Upper lobe of left lung (tissue), 6 donors: Measurements from ENCODE around the gene PAM. TPM values are rescaled to one million over a fixed set of nuclear protein-coding genes. Genes with fewer than 3 reads are reported as not detected.

Experiments used
- ATAC-seq, 2 donors: fragments of 200-7000 bp; cut with Tn5 transposase; one replicate each; pipeline ENCODE4 v1.9.1; 2022; ENCODE audit warnings: mild to moderate bottlenecking in 2 of 2, moderate library complexity in 2 of 2; ENCODE audit not compliant: low FRiP score in 2 of 2
- DNase-seq, 2 donors: peaks; one replicate each; pipeline ENCODE4 v3.0.0-alpha.2; 2019 to 2020
- H3K27ac ChIP-seq, 4 donors: fragments of 200-600 bp; sonication (generic); one replicate each; pipeline ENCODE4 v1.5.1; 2016 to 2019
- H3K27me3 ChIP-seq, 4 donors: fragments of 200-600 bp; sonication (generic); one replicate each; pipeline ENCODE4 v1.5.1; 2017 to 2019
- H3K36me3 ChIP-seq, 4 donors: fragments of 200-600 bp; sonication (generic); one replicate each; pipeline ENCODE4 v1.5.1; 2016 to 2019
- H3K4me1 ChIP-seq, 4 donors: fragments of 200-600 bp; sonication (generic); one replicate each; pipeline ENCODE4 v1.5.1; 2018 to 2019
- H3K4me3 ChIP-seq, 4 donors: fragments of 200-600 bp; sonication (generic); one replicate each; pipeline ENCODE4 v1.5.1; 2017 to 2019; ENCODE audit warnings: mild to moderate bottlenecking in 2 of 4, moderate library complexity in 1 of 4
- H3K9me3 ChIP-seq, 4 donors: fragments of 200-600 bp; sonication (generic); one replicate each; pipeline ENCODE4 v1.5.1; 2018 to 2019
- EP300 ChIP-seq, 4 donors: sonication (generic); formaldehyde crosslinking; IDR thresholded peaks; one replicate each; pipeline ENCODE4 v1.5.1; 2017; ENCODE audit warnings: antibody characterized with exemption in 4 of 4, control low read depth in 2 of 4
- POLR2A ChIP-seq, 4 donors: fragments of 450-650 bp; IDR thresholded peaks; one replicate each; pipeline ENCODE4 v1.5.1; 2016 to 2017; ENCODE audit warnings: antibody characterized with exemption in 4 of 4, mild to moderate bottlenecking in 2 of 4
- POLR2AphosphoS5 ChIP-seq, 2 donors: sonication (generic); formaldehyde crosslinking; IDR thresholded peaks; one replicate each; pipeline ENCODE4 v1.5.1; 2017; ENCODE audit warnings: antibody characterized with exemption in 2 of 2
- WGBS, 2 donors: methylation state at CpG; one replicate each; pipeline ENCODE4 v1.1.5; 2017 to 2018; 5-methylcytosine and 5-hydroxymethylcytosine counted together
- total RNA-seq, 6 donors: library from RNA; depleted of rRNA in 4 of 6; stranded (reverse); fragments of >200 nt in 4 of 6; gene quantifications; one replicate each; pipeline versions ENCODE4 v1.1.0 to v1.2.1, GENCODE V29; 2016 to 2021
- TF ChIP-seq, protein P1 (sequence below), 6 experiments: fragments of 450-650 bp in 4 of 6; fragments of 200-600 bp in 2 of 6; sonication (generic) in 2 of 6; IDR thresholded peaks; one replicate each; pipeline ENCODE4 v1.5.1; 2016 to 2019; ENCODE audit warnings: antibody characterized with exemption in 6 of 6
- donor health status: DM: no; HTN: no; CAD: no; lungs with moderate emphysema.
- donor health status: DM: no; HTN: yes; CAD: no; lungs with severe emphysema.

Gene PAM
- total RNA-seq, 6 donors from 2014 or later, result 91.1 to 428 (median 212) TPM

DNA sequence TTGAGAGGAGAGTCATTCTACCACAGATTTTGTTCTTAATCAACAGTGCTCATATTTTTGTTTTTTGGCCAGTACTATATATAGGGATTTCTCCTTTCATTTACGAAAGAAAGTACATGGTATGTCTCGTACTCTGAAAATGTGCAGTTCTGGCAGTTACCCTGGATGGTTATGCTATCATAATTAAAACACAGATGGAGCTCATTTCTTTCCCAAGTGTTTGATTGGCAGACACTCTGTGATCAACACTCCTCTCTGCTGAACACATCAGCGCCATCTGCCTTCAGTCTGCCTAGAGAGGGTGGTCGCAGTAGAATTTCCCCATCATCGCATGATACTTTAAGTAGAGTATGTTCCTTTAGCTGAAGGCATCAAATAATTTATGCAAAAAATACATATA, 64.5 kb downstream of the PAM start:
- ATAC-seq, result no peak
- no peak for DNase-seq
- Histone ChIP-seq H3K4me1 (peaks cover 0 to 15% (median 10%) of the 10 kb centered on the region in 4 donors), H3K9me3 (no peaks in the 10 kb centered on the region), H3K27me3 (no peaks in the 10 kb centered on the region), H3K27ac (no peak overlapping the region), H3K4me3 (no peak overlapping the region), H3K36me3 (no peaks in the 10 kb centered on the region)
- 79 to 86% methylated on average over 5 of the region's 5 CpGs for WGBS, 2 donors
- TF ChIP-seq, protein P1, sequence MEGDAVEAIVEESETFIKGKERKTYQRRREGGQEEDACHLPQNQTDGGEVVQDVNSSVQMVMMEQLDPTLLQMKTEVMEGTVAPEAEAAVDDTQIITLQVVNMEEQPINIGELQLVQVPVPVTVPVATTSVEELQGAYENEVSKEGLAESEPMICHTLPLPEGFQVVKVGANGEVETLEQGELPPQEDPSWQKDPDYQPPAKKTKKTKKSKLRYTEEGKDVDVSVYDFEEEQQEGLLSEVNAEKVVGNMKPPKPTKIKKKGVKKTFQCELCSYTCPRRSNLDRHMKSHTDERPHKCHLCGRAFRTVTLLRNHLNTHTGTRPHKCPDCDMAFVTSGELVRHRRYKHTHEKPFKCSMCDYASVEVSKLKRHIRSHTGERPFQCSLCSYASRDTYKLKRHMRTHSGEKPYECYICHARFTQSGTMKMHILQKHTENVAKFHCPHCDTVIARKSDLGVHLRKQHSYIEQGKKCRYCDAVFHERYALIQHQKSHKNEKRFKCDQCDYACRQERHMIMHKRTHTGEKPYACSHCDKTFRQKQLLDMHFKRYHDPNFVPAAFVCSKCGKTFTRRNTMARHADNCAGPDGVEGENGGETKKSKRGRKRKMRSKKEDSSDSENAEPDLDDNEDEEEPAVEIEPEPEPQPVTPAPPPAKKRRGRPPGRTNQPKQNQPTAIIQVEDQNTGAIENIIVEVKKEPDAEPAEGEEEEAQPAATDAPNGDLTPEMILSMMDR (IDR thresholded peaks at IDR 0.05), result no peak
- TF ChIP-seq POLR2A (IDR thresholded peaks at IDR 0.05) (no peak), POLR2AphosphoS5 (IDR thresholded peaks at IDR 0.05) (no peak), EP300 (IDR thresholded peaks at IDR 0.05) (no peak)

DNA sequence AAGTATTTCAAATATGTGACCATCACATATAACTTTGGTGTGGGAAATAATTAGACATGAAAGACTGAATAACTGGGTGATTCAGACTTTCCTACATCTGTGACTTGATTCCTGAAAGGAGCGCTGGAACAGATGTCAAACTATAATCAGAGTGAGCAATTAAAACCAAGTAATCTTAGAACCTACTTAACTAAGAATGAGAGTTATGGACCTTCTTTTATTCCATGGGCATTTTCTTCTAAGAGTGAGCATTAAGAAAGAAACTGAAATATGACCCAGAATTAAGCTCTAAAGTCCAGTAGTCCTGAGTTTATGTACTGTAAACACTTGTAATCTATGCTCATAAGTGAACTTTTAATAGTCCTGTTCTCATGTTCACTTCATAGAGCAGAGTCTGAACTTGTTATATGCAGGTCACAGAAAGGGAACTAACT, 68.4 kb downstream of the PAM start:
- H3K9me3 ChIP-seq, result no peaks in the 10 kb centered on the region
- 76 to 77% methylated on average over 1 of the region's 1 CpG for WGBS, 2 donors
- H3K4me3 ChIP-seq, result no peak overlapping the region
- ATAC-seq (no peak), DNase-seq (no peak)
- H3K36me3 ChIP-seq, result no peaks in the 10 kb centered on the region
- H3K27ac ChIP-seq, result no peak overlapping the region
- H3K4me1 ChIP-seq, result peaks cover 0 to 5% (median 1%) of the 10 kb centered on the region in 4 donors
- TF ChIP-seq POLR2AphosphoS5 (IDR thresholded peaks at IDR 0.05) (no peak), POLR2A (IDR thresholded peaks at IDR 0.05) (no peak), EP300 (IDR thresholded peaks at IDR 0.05) (no peak)
- TF ChIP-seq, protein P1 (IDR thresholded peaks at IDR 0.05), result no peak
- no peaks in the 10 kb centered on the region for H3K27me3 ChIP-seq

DNA sequence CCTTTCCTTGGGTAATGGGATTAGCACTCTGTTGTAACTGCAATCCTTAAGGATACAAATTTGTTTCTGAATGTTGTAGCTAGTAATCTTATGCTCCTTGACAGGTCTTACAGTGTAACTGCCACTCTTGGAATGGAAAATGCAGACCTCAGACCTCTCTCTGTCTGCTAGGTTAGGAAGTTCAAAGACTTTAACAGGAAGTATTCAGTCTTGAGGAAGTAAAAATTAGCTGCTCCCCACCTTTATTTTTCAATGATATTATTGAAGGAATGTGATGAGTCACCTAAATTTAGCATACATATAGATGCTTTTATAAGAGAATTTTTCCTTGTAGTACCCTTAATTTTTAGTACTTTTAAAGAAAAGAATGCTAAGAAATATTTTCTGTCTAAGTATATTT, 71.5 kb downstream of the PAM start:
- no peak for DNase-seq
- Histone ChIP-seq H3K27me3 (no peaks in the 10 kb centered on the region), H3K36me3 (no peaks in the 10 kb centered on the region), H3K27ac (no peak overlapping the region), H3K4me1 (peaks cover 0 to 5% (median 1%) of the 10 kb centered on the region in 4 donors), H3K9me3 (no peaks in the 10 kb centered on the region), H3K4me3 (no peak overlapping the region)
- no peak for TF ChIP-seq POLR2A (IDR thresholded peaks at IDR 0.05)
- TF ChIP-seq, protein P1 (IDR thresholded peaks at IDR 0.05), result no peak
- no peak for TF ChIP-seq POLR2AphosphoS5 (IDR thresholded peaks at IDR 0.05)
- no peak for TF ChIP-seq EP300 (IDR thresholded peaks at IDR 0.05)
- ATAC-seq, result no peak

DNA sequence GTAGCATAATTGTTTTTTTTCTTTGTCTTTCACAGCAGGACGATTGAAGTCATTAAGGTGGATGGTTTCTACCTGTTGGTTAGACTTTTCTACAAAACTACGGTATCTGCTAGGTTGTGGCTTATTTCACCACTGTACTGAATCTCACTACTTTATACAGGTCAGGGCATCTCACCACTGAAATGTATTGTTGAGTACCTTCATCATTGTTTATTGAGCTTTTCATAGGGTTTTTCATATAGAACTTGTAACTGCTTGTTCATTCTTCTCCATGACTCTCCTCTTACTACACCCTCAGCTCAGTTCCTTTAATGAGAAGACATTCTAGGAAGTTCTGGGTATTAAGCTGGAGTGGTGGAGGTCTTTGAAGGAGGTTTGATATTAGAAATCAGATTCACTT, 75.1 kb downstream of the PAM start:
- Histone ChIP-seq H3K36me3 (no peaks in the 10 kb centered on the region), H3K27ac (no peak overlapping the region), H3K4me1 (peaks cover 0 to 3% (median 1%) of the 10 kb centered on the region in 4 donors), H3K4me3 (no peak overlapping the region), H3K27me3 (no peaks in the 10 kb centered on the region), H3K9me3 (no peaks in the 10 kb centered on the region)
- DNase-seq (no peak), ATAC-seq (no peak)
- TF ChIP-seq EP300 (IDR thresholded peaks at IDR 0.05), result no peak
- TF ChIP-seq POLR2A (IDR thresholded peaks at IDR 0.05), result no peak
- no peak for TF ChIP-seq POLR2AphosphoS5 (IDR thresholded peaks at IDR 0.05)
- TF ChIP-seq, protein P1 (IDR thresholded peaks at IDR 0.05), result no peak
- WGBS, 2 donors, result 92 to 96% methylated on average over 2 of the region's 2 CpGs

DNA sequence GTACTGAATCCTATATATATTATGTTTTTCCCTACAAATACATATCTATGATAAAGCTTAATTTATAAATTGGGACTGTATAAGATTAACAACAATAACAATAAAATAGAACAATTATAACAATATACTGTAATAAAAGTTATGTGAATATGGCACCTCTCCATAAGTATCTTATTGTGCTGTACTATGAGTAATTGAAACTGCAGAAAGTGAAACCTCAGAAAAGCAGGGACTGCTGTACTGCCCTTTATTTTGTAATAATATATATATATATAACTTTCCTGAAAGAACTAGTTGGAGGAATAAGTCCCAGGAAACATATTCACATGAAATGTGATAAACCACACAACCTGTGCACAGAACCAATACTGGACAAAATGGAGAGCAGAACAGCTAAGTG, 77.3 kb downstream of the PAM start:
- TF ChIP-seq EP300 (IDR thresholded peaks at IDR 0.05), result no peak
- TF ChIP-seq POLR2AphosphoS5 (IDR thresholded peaks at IDR 0.05), result no peak
- TF ChIP-seq, protein P1 (IDR thresholded peaks at IDR 0.05), result no peak
- no peak for TF ChIP-seq POLR2A (IDR thresholded peaks at IDR 0.05)
- no peaks in the 10 kb centered on the region for H3K9me3 ChIP-seq
- peaks cover 0 to 2% (median 0%) of the 10 kb centered on the region in 4 donors for H3K4me1 ChIP-seq
- no peak for DNase-seq
- H3K4me3 ChIP-seq, result no peak overlapping the region
- no peak overlapping the region for H3K27ac ChIP-seq
- no peaks in the 10 kb centered on the region for H3K27me3 ChIP-seq
- no peaks in the 10 kb centered on the region for H3K36me3 ChIP-seq
- no peak for ATAC-seq
